HT-29 (cell line): ENCODE data around the gene TBC1D16. TPM values are rescaled to one million over a fixed set of nuclear protein-coding genes. Genes with fewer than 3 reads are reported as not detected.

Source experiments
- DNase-seq: peaks from one replicate; pipeline ENCODE4 v3.0.0-alpha.2; 2015; ENCODE audit warnings: low spot score
- total RNA-seq: library from RNA; depleted of rRNA; stranded (reverse); fragments of >200 nt; shearing (Covaris generic); gene quantifications from 2 replicates; pipeline ENCODE4 v1.2.3, GENCODE V29; 2014; rRNA removed

TBC1D16 gene, protein sequence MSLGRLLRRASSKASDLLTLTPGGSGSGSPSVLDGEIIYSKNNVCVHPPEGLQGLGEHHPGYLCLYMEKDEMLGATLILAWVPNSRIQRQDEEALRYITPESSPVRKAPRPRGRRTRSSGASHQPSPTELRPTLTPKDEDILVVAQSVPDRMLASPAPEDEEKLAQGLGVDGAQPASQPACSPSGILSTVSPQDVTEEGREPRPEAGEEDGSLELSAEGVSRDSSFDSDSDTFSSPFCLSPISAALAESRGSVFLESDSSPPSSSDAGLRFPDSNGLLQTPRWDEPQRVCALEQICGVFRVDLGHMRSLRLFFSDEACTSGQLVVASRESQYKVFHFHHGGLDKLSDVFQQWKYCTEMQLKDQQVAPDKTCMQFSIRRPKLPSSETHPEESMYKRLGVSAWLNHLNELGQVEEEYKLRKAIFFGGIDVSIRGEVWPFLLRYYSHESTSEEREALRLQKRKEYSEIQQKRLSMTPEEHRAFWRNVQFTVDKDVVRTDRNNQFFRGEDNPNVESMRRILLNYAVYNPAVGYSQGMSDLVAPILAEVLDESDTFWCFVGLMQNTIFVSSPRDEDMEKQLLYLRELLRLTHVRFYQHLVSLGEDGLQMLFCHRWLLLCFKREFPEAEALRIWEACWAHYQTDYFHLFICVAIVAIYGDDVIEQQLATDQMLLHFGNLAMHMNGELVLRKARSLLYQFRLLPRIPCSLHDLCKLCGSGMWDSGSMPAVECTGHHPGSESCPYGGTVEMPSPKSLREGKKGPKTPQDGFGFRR
- 24.3 and 24.6 TPM in 2 replicates for total RNA-seq

DNA sequence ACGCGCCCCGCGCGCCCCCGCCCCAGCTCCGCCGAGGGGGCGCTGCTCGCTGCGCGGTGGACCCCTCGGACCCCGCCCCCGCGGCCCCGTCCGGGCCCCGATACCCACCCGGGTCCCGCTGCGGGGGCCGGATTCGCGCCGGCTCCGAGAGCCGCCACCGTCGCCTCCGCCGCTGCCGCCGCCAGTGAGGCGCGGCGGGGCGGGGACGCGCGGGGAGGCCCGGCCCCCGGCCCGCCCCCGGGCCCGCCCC, at the start of gene TBC1D16:
Gene TBC1D16, minus strand, starts transcription at position 186 of the 250 bp plus-strand sequence. CDS start 22,325 bp downstream, outside the sequence.
- no peak for DNase-seq

DNA sequence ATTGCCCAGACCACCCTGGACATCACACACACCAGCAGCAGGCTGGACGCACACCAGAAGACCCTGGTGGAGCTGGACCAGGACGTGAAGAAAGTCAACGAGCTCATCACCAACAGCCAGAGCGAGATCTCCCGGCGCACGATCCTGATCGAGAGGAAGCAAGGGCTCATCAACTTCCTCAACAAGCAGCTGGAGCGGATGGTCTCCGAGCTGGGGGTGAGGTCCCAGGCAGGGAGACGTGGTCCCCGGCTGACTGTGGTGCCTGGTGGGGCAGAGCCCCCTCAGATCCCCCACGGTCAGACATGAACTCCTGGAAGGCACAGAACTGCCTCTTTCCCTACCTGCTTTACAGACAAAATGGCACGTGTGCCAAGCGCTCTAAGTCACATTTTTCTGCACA, 49.1 kb upstream of the TBC1D16 start:
- DNase-seq = no peak

DNA sequence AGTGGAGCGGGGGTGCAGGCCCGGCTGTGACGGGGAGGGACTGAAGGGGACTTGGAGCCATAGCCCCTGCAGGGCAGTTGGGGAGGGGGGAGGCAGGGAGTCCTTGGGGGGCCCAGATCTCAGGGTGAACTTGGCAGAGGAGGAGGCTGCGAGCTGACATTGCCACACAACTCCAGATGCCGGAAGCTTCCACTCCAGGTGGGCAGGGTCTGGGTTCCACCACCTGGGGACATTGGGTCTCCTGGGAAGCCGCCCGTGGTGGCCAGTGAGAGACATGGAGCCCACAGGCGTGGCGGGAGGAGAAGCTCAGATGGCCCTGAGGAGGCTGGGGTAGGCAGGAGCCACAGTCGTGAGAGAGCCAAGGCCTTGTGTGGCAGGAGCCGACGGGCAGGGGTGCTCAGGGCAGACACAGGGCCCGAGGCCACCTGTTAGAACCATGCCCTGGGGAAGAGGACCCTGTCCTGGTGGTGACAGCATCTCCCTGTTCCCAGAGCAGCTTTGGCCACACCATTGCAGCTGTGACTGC, 47.5 kb upstream of the TBC1D16 start:
- no peak for DNase-seq

DNA sequence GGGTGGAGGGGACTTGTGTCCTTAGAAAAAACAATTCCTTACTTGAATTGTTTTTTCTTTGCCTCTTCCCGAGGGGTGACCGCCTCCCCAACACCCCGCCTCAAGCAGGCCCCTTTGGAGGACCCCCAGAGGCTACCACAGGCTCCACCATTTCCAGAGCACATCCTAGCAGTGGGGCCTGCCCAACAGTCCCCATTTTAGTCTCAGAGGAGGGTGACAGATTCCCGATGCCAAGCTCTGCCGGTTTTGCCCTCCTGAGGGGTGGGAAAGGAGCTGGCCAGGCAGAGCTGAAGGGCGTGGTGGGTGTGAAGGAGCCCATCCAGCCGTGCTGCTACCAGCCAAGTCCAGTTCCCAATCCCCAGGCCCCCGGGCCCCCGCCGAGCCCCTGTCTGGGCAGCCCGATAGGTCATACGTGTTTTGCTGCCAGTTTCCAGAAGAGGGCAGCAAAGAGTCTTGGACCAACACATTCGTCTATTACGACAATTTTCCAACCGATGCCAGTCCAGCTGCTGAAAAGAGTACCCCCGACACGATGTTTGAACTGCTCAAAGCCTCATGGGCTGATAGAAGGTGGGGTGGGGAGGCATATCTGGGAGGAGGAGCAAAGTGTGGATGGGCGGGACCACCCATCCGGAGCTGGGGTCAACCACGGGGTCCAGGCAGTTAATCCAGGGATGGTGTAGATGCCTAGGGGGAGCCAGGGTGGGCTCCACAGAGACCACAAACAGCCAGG, 46.9 kb upstream of the TBC1D16 start:
- peak; percentile 78 for DNase-seq

DNA sequence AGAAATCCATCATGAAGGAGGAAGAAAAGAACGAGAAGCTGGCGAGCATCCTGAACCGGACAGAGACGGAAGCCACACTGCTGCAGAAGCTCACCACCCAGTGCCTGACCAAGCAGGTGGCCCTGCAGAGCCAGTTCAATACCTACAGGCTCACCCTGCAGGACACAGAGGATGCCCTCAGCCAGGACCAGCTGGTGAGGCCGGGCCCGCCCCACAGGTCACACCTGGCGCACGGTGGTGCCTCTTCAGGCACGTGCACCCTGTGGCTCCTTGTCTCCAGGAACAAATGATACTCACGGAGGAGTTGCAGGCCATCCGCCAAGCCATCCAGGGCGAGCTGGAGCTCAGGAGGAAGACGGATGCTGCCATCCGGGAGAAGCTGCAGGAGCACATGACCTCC, 45.9 kb upstream of the TBC1D16 start:
- DNase-seq = no peak

DNA sequence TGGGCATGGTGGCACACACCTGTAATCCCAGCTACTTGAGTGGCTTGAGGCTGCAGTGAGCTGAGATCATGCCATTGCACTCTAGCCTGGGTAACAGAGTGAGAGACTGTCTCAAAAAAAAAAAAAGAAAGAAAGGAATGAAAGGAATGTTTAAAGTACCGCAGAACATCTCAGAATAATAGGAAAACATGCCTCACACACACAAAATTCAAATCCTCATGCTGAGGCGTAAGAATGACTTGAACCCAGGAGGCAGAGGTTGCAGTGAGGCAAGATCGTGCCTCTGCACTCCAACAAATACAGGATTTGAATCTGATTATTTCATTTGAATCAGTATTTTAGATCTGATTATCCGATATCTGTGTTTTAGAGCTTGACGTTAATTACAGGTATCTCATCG, 44.4 kb upstream of the TBC1D16 start:
- no peak for DNase-seq

DNA sequence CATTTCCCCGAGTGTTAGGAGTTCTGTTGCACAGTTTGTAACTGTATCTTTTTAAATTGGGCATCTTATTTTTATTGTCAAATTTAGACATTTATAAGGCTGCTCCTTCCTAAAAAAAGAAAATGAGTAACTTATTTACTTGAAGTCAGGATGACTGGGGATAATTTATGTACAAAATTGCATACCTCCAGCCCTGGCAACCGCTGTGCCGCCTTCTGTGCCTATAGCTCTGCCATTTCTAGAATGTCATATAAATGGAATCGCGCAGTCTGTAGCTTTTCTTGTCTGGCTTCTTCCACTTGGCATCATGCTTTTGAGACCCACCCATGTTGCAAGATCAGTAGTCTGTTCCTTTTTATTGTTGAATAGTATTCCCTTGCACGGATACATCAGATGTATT, 36.7 kb upstream of the TBC1D16 start:
- no peak for DNase-seq

DNA sequence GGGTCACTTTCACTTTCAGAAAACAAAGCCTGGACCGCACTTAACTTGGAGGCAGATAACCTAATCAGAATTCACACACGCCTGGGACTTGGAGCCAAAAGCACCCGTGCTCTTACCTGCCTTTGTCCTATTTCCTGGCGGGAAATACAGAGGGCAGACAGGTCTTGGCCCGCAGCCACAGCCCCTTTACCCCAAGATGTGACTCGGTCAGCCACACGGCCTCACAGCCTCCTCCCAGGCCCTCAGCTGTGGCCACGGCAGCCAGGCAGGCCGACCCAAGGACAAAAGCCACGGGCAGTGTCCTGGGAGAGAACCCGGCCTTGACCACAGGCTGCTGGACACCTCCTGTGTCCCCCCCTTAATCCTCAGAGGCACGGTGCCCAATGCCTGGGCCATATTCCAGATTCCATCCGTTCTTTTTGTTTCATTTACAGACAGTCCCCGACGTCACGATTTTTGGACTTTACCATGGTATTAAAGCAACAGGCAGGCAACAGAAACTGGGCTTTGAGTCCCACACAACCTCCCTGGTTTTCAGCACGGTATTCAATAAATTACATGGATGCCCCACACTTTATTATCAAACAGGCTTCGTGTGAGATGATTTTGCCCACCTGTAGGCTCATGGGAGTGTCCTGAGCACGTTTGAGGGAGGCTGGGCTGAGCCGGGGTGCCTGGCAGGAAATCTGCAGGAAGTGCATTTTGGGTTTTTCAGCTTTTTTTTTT, 35.6 kb upstream of the TBC1D16 start:
- DNase-seq = no peak

DNA sequence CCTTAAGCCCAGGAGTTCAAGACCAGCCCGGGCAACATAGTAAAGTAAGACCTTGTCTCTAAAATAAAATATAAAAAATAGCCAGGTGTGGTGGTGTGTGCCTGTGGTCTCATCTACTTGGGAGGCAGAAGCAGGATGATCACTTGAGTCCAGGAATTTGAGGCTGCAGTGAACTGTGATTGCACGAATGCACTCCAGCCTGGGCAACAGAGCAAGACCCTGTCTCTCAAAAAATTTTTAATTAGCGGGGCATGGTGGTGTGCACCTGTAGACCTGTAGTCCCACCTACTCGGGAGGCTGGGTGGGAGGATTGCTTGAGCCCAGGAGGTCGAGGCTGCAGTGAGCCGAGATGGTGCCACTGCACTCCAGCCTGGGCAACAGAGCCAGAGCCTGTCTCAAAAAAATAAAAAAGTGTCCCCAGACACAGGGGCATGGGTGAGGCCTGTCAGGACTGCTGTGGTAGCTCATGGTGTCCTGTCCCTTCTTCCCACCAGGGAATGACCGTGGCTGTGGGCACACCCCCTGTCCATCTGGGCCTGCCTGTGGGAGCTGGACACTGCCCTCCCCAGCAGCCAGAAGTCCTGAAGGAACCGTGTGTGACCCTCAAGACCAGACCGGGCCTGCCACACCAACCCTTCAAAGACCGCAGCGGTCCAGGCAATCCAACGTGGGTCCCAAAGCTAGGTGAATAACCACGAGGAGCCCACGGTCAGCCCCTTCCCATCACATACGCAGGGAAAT, 34.9 kb upstream of the TBC1D16 start:
- no peak for DNase-seq

DNA sequence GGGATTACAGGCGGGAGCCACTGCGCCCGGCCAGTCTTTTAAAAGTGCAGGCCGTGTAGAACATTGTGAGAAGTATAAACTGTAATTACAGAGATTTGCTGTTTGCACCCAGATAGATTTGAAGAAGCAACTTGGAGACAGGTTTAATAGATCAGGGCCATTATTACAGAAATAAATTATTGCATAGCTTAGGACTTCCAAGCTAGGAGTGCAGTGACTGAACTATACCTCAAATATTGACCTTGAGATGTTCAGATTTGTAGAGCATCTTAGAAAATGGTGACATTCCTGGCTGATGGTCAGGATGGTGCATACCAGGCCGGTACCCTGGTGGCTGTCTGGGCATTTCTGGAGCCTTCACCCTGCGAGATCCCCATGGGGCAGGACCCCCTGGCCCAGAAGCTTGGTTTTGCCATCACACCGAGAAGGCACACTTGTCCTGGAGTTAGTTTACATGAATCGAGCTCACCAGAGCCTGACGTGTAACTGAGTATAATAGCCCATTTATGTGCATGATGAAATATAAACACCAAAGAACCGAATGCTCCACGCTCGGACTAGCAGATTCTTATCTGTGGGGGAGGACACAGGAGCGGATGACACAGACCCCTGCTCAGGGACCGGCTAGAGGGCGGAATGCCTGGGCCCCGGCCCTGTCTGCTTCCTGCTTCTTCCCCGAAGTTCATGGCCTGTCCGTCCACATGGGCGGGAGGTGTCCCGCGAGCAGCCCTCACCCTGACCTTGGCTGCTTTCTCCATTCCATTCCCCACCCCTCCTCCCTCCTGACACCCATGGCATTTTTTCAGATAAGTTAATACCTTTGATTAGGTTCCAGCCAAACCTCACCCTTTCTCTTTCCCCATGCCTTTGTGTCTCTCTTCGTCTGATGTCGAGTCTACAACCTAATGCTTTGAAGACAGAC, 32.9 kb upstream of the TBC1D16 start:
- DNase-seq = peak; percentile 27

DNA sequence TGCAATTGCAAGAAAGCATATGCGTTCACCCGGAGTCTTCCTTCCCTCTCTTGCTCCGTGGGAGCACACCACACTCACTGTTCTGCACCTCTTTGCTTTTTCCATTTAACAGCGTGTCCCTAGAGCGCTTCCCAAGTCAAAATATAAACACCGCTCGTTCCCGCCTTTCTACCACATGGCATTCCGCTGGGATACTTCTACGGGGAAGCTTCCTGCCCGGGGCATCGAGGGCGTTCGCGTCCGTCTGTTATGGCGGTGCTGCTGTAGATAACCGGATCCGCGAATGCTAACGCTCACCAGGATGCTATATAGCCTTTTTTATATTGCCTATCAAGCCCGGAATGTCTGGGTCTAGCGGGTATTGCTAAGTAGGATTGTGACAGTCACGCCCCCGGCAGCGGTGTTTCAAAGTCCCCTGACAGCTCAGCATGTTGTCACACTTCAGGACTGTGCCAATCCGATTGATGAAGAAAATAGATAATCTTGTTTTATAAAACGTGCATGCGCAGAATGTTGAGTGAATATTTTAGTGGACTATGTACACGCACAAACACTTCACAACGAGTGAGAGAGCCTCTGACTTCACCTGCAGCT, 31.8 kb upstream of the TBC1D16 start:
- DNase-seq = no peak

DNA sequence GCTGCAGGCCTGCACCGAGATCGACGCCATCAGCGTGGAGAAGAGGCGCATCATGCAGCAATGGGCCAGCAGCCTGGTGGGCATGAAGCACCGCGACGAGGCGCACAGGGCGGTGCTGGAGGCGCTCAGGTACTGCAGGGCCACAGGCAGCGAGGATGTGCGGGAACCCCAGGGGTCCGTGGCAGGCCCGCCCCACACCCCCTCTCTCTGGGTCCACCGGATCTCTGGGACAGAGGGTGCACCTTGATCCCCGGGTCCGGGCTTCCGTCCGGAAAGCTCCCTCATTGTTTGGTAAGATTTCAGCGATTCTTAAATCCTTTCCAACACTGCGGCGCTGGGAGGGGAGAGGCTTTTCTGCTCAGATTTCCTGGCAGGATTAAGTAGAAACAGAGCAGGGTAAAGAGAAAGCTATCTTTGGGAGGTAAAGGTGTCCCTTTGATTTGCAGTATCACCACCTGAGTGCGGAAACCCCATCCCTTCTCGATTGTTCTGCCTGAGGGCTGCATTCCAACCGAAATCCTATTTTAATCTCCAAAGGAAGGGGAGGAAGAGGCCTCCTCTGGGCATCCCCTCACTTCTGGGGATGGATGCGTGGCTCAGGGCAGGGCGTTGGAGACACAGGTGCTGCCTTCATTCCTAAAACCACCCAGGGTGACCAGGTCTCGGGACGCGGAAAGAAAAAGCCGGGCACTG, 30.0 kb upstream of the TBC1D16 start:
- no peak for DNase-seq

DNA sequence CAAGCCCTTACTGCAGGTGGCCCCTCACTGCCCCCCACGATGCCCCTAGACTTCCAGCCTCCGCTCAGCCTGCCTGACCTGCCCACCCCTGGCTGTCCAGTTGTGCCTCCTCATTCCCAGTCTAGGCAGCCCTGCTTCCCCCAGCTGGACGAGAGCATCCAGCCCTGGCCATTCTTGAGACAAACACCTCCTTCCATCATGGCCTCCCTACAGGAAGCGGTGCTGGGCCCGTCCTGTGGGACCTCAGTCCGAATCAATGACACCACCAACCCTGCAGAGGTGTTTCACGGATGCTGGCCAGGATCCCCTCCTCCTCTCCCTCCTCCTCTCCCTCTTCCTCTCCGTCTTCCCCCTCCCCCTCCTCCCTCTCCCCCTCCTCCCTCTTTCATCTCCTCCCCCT, 29.0 kb upstream of the TBC1D16 start:
- no peak for DNase-seq

DNA sequence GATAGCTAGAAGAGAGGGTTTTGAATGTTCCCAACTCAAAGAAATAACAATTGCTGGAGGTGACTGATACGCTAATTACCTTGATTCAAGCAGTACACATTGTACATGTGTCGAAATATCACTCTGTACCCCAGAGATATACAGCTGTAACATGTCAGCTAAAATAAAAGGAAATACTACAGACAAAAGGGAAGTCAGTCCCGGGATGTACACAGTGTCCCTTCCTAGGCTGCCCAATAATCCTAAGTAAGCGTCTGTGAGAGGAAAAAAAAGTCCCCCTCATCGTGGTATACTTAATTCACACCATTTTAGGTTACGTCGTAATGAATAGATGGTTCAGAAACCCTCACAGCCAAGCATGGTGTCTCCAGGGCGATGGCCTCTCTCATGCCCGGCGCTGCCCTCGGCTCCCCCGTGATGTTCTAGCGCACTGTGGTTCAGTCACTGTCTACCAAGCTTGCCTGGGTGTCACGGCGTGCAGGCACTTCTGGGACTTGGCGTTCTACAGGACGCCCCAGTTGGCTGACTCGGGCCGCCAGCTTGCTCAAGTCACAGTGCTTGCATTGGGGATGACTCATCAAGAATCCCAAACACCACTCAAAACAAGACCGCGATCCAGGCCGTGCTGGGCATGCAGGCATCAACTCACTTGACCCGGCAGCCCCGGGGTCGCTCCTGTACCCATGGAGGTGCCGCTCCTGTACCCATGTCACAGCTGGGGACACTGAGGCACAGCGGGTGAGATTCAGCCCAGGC, 28.3 kb upstream of the TBC1D16 start:
- peak; percentile 61 for DNase-seq

DNA sequence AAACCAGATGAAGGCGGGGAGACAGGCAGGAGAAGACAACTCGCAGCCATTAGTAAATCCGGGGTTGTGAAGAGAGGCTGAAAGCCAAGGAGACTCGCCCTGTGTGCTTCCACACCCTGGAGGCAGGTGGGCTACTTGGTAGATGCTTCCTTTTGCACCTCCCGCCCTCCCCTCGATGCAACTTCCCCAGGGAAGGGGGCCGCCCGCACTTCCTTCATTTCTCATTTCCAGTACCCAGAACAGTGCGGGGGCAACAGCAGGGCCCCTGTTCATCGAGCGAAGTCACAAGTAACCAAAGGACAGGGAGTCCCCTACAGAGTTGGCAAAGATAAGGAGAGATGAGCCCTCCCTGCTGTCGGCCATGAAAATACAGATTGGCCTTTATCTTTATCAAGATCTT, 25.7 kb upstream of the TBC1D16 start:
- no peak for DNase-seq

DNA sequence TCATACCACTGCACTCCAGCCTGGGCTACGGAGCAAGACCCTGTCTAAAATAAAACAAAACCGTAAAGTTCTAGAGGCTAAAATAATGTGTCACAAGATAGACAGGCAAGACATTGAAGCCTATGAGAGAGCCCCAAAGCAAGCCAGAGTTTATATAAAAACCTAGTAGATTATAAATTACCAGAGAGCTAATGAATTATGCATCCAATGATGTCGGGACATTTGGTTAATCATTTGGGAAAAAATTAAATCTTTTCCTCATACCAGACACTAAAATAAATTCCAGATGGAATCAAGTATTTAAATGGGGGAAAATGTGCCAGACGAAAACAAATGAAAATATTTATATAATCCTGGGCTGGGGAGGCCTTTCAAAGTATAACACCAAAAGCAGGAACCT, 25.0 kb upstream of the TBC1D16 start:
- no peak for DNase-seq

DNA sequence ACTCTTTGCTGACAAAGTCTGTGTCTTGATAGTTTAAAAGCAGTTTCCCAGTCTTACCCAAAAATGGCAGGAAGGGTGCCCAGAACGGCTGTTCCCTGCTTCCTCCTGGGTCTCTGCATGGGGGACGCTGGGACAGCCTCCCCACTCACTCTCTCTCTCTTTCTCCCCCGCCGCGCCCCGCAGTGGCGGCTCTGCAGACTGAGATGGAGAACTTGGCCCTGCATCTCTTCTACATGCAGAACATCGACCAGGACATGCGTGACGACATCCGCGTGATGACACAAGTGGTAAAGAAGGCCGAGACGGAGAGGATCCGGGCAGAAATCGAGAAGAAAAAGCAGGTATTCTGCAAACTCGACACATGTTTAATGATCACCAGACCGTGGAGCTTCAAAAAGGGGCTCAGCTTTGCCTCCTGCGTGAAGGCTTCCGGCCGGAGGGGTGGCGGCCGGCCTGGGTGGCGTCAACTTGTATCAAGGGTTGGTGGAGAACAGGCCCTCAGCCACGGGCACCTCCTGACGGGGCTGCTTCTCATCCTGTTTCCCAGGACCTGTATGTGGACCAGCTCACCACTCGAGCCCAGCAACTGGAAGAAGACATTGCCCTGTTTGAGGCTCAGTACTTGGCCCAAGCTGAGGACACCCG, 22.8 kb upstream of the TBC1D16 start:
- DNase-seq = no peak

DNA sequence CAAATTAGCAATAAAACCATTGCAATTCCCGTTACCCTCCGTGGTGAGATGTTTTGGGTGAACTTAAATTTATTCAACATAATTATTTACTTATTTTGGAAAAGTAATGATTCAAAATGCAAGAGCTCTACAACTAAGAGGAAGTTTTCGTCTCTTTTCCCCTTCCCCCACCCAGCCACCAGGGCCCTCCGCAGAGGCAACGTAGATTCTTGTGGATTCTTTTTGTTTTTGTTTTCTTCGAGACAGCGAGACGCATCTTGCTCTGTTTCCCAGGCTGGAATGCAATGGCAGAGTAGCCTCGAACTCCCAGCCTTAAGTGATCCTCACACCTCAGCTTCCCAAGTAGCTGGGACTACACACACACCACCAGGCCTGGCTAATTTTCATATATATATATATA, 19.9 kb upstream of the TBC1D16 start:
- DNase-seq = no peak
